CD4-positive, alpha-beta memory T cell (primary cell): ENCODE results near the gene PPP6R1. TPM values are rescaled to one million over a fixed set of nuclear protein-coding genes. Genes with fewer than 3 reads are reported as not detected.
A peak's percentile ranks its signal among the peaks of the same experiment; 100 is the strongest.

Experiments used
- CTCF ChIA-PET: fragments of 350-600 bp; sonication (Branson Sonifier 250); formaldehyde crosslinking; loops from one replicate; lab custom pipeline; 2021; ENCODE audit warnings: inconsistent platforms; ENCODE audit not compliant: partially characterized antibody; lab: Charles Lee
- POLR2A ChIA-PET: fragments of 350-600 bp; sonication (Branson Sonifier 250); formaldehyde crosslinking; loops from one replicate; lab custom pipeline; 2021; ENCODE audit not compliant: partially characterized antibody; lab: Charles Lee
- DNase-seq, 5 donors: peaks; one replicate each; pipeline versions ENCODE4 v3.0.0 to v3.0.0-alpha.2; 2020 to 2022; ENCODE audit warnings: mixed read lengths in 1 of 5
- H3K27ac ChIP-seq: one replicate; pipeline ENCODE4 v1.7.0; 2013; ENCODE audit warnings: low read depth, low read length
- H3K27me3 ChIP-seq: 2 replicates; pipeline ENCODE4 v1.7.0; 2013; ENCODE audit warnings: mild to moderate bottlenecking, low read length, moderate library complexity; ENCODE audit not compliant: insufficient read depth
- H3K36me3 ChIP-seq: 2 replicates; pipeline ENCODE4 v1.7.0; 2013; ENCODE audit warnings: mild to moderate bottlenecking, low read length, moderate library complexity; ENCODE audit not compliant: insufficient read depth
- H3K4me1 ChIP-seq: 2 replicates; pipeline ENCODE4 v1.7.0; 2013; ENCODE audit warnings: mild to moderate bottlenecking, low read length, moderate library complexity; ENCODE audit not compliant: insufficient read depth
- H3K4me3 ChIP-seq, 2 donors: one replicate each; pipeline ENCODE4 v1.7.0; 2013; ENCODE audit warnings: low read length in 2 of 2, mild to moderate bottlenecking in 1 of 2
- H3K9me3 ChIP-seq, 2 donors: one replicate each; pipeline ENCODE4 v1.7.0; 2013; ENCODE audit warnings: low read length in 2 of 2, control low read depth in 1 of 2; ENCODE audit not compliant: control insufficient read depth in 1 of 2
- H3K27ac Mint-ChIP-seq, 7 donors: one replicate each; pipeline ENCODE4 v1.8.0; 2020 to 2021; ENCODE audit warnings: mixed read lengths in 7 of 7, mild to moderate bottlenecking in 6 of 7, inconsistent platforms in 3 of 7, moderate library complexity in 3 of 7
- H3K27me3 Mint-ChIP-seq, 2 donors: one replicate each; pipeline ENCODE4 v1.8.0; 2020 to 2021; ENCODE audit warnings: mixed read lengths in 2 of 2
- H3K36me3 Mint-ChIP-seq, 2 donors: one replicate each; pipeline ENCODE4 v1.8.0; 2020 to 2021; ENCODE audit warnings: mixed read lengths in 2 of 2, inconsistent platforms in 1 of 2, mild to moderate bottlenecking in 1 of 2
- H3K4me1 Mint-ChIP-seq, 4 donors: one replicate each; pipeline ENCODE4 v1.8.0; 2020 to 2021; ENCODE audit warnings: mixed read lengths in 4 of 4, mild to moderate bottlenecking in 1 of 4
- H3K4me3 Mint-ChIP-seq, 8 donors: one replicate each; pipeline ENCODE4 v1.8.0; 2020 to 2021; ENCODE audit warnings: mixed read lengths in 8 of 8, mild to moderate bottlenecking in 7 of 8, moderate library complexity in 6 of 8, inconsistent platforms in 3 of 8
- H3K9me3 Mint-ChIP-seq, 8 donors: one replicate each; pipeline ENCODE4 v1.8.0; 2020 to 2021; ENCODE audit warnings: mixed read lengths in 8 of 8, mild to moderate bottlenecking in 5 of 8, inconsistent platforms in 3 of 8, moderate library complexity in 1 of 8
- intact Hi-C: fragments of 100-400 bp; cut with micrococcal nuclease; formaldehyde crosslinking; loops from one replicate; pipeline ENCODE4 v1.15.1; 2023
- polyA plus RNA-seq, 2 donors: library from polyadenylated mRNA; unstranded; fragments of 300-500 nt; fragmentation: Illumina TruSeq; gene quantifications; one replicate each; pipeline ENCODE4 v1.2.3, GENCODE V29; 2021
- total RNA-seq, 2 experiments: library from RNA; stranded (reverse); gene quantifications; one replicate each; pipeline ENCODE4 v1.2.3, GENCODE V29; 2021

Gene PPP6R1
- total and polyA plus RNA-seq, 4 experiments from 2014 or later, result 22.9 to 162 (median 134) TPM

DNA sequence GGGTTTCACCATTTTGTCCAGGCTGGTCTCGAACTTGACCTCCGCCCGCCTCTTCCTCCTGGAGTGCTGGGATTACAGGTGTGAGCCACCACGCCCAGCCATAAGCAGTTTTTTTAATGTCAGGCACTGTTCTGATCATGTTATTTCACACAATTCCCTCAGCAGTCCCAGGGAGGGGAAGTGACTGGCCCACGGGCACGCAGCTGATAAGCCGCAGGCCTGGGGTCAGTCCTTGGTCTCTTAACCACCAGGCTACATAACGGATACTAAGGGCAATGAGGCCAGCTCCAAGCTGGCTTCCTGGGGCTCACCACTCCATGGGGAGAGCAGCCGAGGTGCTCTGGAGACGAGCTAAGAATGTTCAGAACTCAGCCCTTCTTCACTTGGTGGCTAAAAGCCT is 38.5 kb upstream of the PPP6R1 start:
- ChIA-PET CTCF (no interaction called here), POLR2A (no interaction called here)
- DNase-seq, result no peak
- intact Hi-C loops, result no loop called here
- Mint-ChIP-seq H3K27ac (no peak overlapping the region), H3K27me3 (no peaks in the 10 kb centered on the region), H3K9me3 (no peaks in the 10 kb centered on the region), H3K4me1 (peaks cover 4 to 14% (median 6%) of the 10 kb centered on the region in 4 donors), H3K36me3 (no peaks in the 10 kb centered on the region), H3K4me3 (no peak overlapping the region)
- no peaks in the 10 kb centered on the region for H3K9me3 ChIP-seq
- H3K4me1 ChIP-seq, result peaks cover 11% of the 10 kb centered on the region
- no peaks in the 10 kb centered on the region for H3K27me3 ChIP-seq
- H3K4me3 ChIP-seq, result no peak overlapping the region
- no peaks in the 10 kb centered on the region for H3K36me3 ChIP-seq
- no peak overlapping the region for H3K27ac ChIP-seq

DNA sequence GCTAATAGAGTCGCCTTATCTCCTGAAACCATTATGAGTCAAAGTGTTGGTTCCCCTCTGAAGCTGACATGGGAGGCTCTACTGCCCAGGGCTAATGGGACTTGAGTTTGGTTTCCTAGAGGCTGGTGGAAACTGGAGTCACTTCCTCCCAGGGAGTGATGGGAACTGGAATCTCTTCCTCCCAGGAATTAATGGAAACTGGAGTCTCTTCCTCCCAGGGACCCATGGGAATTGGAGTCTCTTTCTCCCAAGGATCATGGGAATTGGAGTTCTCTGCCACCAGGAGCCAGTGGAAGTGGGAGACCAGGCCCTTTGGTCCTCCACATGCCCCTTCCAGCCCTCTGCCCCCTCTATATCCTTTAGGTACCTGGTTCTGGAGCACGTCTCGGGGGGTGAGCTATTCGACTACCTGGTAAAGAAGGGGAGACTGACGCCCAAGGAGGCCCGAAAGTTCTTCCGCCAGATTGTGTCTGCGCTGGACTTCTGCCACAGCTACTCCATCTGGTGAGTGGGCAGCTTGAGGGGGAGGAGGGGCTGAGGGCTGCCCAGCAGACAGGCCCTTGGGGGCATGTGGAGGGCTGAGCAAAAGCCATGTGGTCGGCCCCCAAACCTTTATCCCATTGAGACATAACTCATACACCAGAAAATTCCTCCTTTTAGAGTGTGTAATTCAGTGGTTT is 30.4 kb upstream of the PPP6R1 start:
- CTCF ChIA-PET, result no interaction called here
- POLR2A ChIA-PET, result interaction anchor here (1.0 kb wide), 1 partner anchor 15 kb away, joined by 3 read pairs; no protein-coding TSS in a partner anchor

DNA sequence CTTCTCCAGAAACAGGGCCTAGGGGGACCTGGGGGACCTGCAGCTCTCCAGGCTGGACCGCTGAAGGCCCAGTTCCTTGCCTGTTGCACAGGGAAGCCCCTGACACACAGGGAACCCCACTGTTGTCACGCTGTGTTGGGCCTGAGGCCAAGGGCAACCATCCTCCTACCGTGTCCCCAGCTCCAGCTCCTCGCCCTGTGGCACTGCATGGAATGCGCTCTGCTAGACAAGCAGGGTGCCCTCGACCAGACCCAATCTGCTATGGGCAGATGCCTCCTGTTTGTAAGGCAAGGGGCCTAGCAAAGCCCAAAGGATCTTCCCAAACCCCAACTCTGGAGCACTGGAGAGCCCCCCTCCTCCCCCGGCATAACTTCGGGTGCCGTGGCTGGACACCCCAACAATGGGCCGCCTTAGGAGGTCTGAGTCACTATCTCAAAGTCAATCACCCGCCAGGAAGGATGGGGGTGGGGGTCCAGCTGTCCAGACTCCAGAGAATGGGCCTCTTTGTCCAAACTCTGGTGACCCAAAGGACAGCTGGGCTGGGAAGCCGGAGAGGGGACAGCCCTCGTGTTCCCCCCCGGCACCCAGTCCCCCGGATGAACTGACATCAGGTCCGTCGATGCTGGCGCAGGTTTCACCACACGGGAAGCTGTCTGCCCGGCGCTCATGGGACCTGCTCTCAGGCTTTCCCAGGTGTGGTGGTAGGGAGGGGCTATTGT is 28.7 kb upstream of the PPP6R1 start:
- intact Hi-C loops, result no loop called here
- Histone ChIP-seq H3K27ac (no peak overlapping the region), H3K4me3 (no peak overlapping the region), H3K36me3 (no peaks in the 10 kb centered on the region), H3K9me3 (no peaks in the 10 kb centered on the region), H3K4me1 (peaks cover 13% of the 10 kb centered on the region), H3K27me3 (no peaks in the 10 kb centered on the region)
- Mint-ChIP-seq H3K9me3 (no peaks in the 10 kb centered on the region), H3K4me1 (peaks cover 11 to 23% (median 16%) of the 10 kb centered on the region in 4 donors), H3K4me3 (no peak overlapping the region), H3K27me3 (no peaks in the 10 kb centered on the region), H3K36me3 (no peaks in the 10 kb centered on the region), H3K27ac (no peak overlapping the region)
- CTCF ChIA-PET, result interaction anchor here (1.2 kb wide), 1 partner anchor 14 kb away, joined by 3 read pairs; no protein-coding TSS in a partner anchor
- POLR2A ChIA-PET, result interaction anchor here (0.7 to 1.5 kb wide), 2 partner anchors 33 to 117 kb away, joined by 3 to 4 read pairs; no protein-coding TSS in a partner anchor
- no peak for DNase-seq

More for the DNA sequence above, 30.4 kb upstream of the PPP6R1 start:
- Mint-ChIP-seq H3K9me3 (no peaks in the 10 kb centered on the region), H3K36me3 (no peaks in the 10 kb centered on the region), H3K27me3 (no peaks in the 10 kb centered on the region), H3K4me1 (peaks cover 4 to 11% (median 8%) of the 10 kb centered on the region in 4 donors), H3K27ac (no peak overlapping the region), H3K4me3 (no peak overlapping the region)
- H3K9me3 ChIP-seq, result no peaks in the 10 kb centered on the region
- H3K27ac ChIP-seq, result no peak overlapping the region
- no peaks in the 10 kb centered on the region for H3K36me3 ChIP-seq
- no peak overlapping the region for H3K4me3 ChIP-seq
- no peak for DNase-seq
- no peaks in the 10 kb centered on the region for H3K27me3 ChIP-seq
- H3K4me1 ChIP-seq, result peaks cover 6% of the 10 kb centered on the region
- intact Hi-C loops, result no loop called here

DNA sequence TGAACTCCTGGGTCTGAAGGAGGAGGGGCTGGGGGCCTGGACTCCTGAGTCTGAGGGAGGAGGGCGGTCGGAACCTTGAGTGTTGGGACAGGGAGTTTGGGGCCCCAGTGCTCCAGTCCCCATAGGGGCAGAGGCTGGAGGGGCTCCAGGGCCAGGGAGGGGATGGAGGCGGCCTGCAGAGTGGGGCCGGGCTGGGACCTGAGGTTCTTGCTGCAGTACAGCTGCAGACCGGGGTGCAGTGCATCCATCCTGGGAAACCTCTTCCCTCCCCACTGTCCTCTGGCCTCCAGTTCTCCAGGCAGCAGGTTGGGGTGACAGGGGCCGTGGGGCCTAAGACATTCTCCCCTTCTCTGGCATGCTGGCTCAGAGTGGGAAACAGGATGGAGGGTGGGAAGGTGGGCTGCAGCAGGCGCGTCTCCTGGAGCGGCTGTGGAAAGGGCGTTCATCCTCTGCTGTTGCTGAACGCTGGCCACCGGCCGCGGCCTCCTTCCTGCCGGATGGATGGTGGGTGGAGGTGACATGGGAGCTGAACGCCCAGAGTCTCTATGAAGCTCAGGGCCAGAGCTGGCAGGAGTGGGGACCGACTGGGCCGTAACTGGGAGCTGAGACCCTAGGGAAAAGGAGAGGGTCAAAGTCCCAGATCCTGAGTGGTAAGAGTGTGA is 26.5 kb upstream of the PPP6R1 start:
- intact Hi-C loops, result no loop called here
- H3K27me3 Mint-ChIP-seq, result no peaks in the 10 kb centered on the region
- no peaks in the 10 kb centered on the region for H3K27me3 ChIP-seq
- H3K9me3 Mint-ChIP-seq, result no peaks in the 10 kb centered on the region
- H3K4me3 ChIP-seq, result no peak overlapping the region
- CTCF ChIA-PET, result no interaction called here
- peaks cover 12 to 32% (median 19%) of the 10 kb centered on the region in 4 donors for H3K4me1 Mint-ChIP-seq
- no peaks in the 10 kb centered on the region for H3K36me3 Mint-ChIP-seq
- POLR2A ChIA-PET, result no interaction called here
- no peaks in the 10 kb centered on the region for H3K9me3 ChIP-seq
- H3K36me3 ChIP-seq, result no peaks in the 10 kb centered on the region
- H3K27ac Mint-ChIP-seq, result peak overlapping the region in 3 of 7 donors; percentile 47 to 84 (median 60)
- H3K27ac ChIP-seq, result no peak overlapping the region
- H3K4me1 ChIP-seq, result peaks cover 13% of the 10 kb centered on the region
- peak overlapping the region in 5 of 8 donors; percentile 4 to 38 (median 15) for H3K4me3 Mint-ChIP-seq
- DNase-seq, result no peak

DNA sequence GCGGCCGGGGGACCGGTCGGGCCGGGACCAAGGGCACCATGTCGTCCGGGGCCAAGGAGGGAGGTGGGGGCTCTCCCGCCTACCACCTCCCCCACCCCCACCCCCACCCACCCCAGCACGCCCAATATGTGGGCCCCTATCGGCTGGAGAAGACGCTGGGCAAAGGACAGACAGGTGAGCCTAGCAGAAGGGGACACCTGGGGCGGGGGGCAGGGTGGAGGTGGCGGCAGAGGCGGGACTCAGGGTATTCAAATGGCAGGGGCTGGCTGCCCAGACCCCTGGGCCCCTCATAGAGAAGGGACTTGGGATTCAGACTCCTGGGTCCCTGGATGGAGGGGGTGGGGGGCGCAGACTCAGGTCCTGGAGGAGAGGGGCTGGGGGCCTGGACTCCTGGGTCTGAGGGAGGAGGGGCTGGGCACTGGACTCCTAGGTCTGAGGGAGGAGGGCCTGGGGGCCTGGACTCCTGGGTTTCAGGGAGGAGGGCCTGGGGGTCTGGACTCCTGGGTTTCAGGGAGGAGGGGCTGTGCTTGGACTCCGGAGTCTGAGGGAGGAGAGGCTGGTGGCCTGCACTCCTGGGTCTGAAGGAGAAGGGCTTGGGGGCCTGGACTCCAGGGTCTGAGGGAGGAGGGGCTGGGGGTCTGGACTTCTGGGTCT is 25.7 kb upstream of the PPP6R1 start:
- Mint-ChIP-seq H3K27ac (peak overlapping the region in 3 of 7 donors; percentile 19 to 84 (median 56)), H3K36me3 (peaks cover 0 to 6% of the 10 kb centered on the region in 2 donors)
- CTCF ChIA-PET, result no interaction called here

DNA sequence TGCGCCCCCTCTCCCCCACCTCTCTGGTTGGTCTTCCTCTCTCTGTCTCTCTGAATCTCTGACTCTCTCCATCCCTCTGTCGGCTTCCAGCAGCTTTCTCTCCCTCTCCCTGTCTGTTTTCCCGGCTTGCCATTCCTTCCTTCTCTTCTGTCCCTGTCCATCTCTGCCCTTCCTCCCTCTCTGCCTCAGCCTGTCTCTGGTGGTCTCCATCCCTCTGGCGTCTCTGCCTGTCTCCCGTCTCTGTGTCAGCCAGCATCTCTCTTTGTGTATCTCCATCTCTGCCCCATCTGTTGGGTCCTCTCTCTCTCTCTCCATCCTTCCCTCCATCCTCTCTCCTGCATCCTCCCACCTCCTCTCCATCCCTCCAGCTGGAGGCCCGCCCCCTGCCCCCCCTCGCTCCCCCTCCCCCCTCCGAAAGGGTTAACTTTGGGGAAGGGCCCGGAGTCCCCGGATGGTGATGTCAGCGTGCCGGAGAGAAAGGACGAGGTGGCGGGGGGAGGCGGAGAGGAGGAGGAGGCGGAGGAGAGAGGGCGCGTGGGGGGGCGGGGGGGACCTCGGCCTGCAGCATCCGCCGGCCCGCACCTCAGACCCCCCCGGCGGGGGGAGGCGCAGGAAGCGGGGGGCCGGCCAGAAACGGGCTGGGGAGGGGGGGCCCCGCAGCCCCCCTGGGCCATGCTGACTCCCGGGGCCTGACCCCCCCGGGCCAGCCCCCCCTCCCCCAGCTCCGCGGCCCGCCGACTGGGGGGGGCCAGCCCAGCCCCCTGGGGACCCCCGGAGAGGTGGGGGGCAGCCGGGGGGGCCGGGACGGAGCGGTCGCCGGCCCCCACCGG is 24.9 kb upstream of the PPP6R1 start, which contains the start of gene BRSK1:
Gene BRSK1, plus strand, starts transcription at position 450 of the 830 bp plus-strand sequence. CDS start 446 bp downstream, outside the sequence.
- peaks cover 20 to 47% (median 27%) of the 10 kb centered on the region in 4 donors for H3K4me1 Mint-ChIP-seq
- POLR2A ChIA-PET, result interaction anchor here (0.8 to 8.1 kb wide), 3 partner anchors 26 to 124 kb away, joined by 3 to 199 read pairs (median 3); partner anchors contain the start of genes KMT5C, PPP6R1 and UBE2S
- no peak within 1 kb of the TSS for H3K4me3 ChIP-seq
- H3K4me3 Mint-ChIP-seq, result peak within 1 kb of the TSS in 7 of 8 donors; percentile 43 to 79 (median 62)
- H3K27me3 Mint-ChIP-seq, result no peaks in the 10 kb centered on the region
- H3K4me1 ChIP-seq, result peaks cover 22% of the 10 kb centered on the region
- H3K27ac Mint-ChIP-seq, result peak within 1 kb of the TSS in 6 of 7 donors; percentile 72 to 95 (median 82)
- no peaks in the 10 kb centered on the region for H3K27me3 ChIP-seq
- no peak within 1 kb of the TSS for H3K27ac ChIP-seq
- intact Hi-C loops, result no loop called here
- no peaks in the 10 kb centered on the region for H3K9me3 ChIP-seq
- no peaks in the 10 kb centered on the region for H3K36me3 ChIP-seq
- H3K9me3 Mint-ChIP-seq, result no peaks in the 10 kb centered on the region
- CTCF ChIA-PET, result no interaction called here
- peak; percentile 22 to 63 (median 35) for DNase-seq
- peaks cover 0 to 6% of the 10 kb centered on the region in 2 donors for H3K36me3 Mint-ChIP-seq

More for the DNA sequence above, 25.7 kb upstream of the PPP6R1 start:
- Mint-ChIP-seq H3K9me3 (no peaks in the 10 kb centered on the region), H3K4me3 (peak overlapping the region in 5 of 8 donors; percentile 4 to 38 (median 15)), H3K4me1 (peaks cover 19 to 40% (median 25%) of the 10 kb centered on the region in 4 donors), H3K27me3 (no peaks in the 10 kb centered on the region)
- Histone ChIP-seq H3K27ac (no peak overlapping the region), H3K4me1 (peaks cover 15% of the 10 kb centered on the region), H3K4me3 (no peak overlapping the region), H3K36me3 (no peaks in the 10 kb centered on the region), H3K27me3 (no peaks in the 10 kb centered on the region), H3K9me3 (no peaks in the 10 kb centered on the region)
- DNase-seq, result no peak
- intact Hi-C loops, result no loop called here
- POLR2A ChIA-PET, result interaction anchor here (1.4 to 8.1 kb wide), 2 partner anchors 27 to 123 kb away, joined by 3 to 199 read pairs; partner anchors contain the start of genes PPP6R1 and UBE2S
